ENCODE measurements around the gene RUNX3.

DNA sequence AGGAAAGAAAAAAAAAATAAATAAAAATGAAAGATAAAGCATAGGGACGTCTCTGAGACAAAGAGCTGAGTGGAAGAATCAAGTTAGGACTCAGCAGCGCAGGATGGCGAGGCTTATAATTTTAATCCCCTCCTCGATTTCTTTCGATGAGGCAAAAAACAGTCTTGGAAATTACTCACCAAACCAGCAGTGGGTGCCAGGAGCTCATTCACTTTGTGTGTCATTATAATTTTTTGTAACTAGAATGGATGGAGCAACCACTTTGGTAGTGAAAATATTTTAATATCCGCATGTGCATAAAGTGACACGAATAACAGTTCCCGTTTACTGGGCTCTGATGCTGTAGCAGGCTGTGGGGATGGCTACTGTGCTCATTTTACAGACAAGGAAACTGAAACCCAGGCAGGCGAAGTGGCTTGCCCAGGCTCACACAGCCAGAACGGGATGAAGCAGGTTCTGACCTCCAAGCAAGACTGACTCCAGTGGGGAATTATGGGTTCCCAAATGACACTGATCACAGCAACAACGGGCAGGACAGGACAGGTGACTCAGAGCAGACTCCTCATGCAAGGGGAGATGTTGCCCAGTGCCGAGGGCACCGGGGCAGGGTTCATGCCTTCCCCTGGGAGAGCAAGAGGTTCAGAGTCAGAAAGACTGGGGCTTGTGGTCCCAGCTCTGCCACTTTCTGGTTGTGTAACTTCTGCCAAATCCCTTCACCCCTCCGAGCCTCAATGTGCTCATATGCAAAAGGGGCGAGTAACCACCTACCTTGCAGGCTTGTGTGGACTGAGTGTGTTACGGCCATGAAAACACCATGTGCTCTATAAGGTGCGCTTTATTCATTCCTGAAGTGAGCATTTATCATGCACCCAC lies 63.6 kb downstream of the RUNX3 start:
- no peak for TF ChIP-seq FOXA1 (IDR thresholded peaks at IDR 0.05)
- no peak for TF ChIP-seq TAF1 (conservative IDR thresholded peaks at IDR 0.05)
- TF ChIP-seq, protein P1, sequence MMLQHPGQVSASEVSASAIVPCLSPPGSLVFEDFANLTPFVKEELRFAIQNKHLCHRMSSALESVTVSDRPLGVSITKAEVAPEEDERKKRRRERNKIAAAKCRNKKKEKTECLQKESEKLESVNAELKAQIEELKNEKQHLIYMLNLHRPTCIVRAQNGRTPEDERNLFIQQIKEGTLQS (IDR thresholded peaks at IDR 0.05), result no peak
- TF ChIP-seq, protein P2, sequence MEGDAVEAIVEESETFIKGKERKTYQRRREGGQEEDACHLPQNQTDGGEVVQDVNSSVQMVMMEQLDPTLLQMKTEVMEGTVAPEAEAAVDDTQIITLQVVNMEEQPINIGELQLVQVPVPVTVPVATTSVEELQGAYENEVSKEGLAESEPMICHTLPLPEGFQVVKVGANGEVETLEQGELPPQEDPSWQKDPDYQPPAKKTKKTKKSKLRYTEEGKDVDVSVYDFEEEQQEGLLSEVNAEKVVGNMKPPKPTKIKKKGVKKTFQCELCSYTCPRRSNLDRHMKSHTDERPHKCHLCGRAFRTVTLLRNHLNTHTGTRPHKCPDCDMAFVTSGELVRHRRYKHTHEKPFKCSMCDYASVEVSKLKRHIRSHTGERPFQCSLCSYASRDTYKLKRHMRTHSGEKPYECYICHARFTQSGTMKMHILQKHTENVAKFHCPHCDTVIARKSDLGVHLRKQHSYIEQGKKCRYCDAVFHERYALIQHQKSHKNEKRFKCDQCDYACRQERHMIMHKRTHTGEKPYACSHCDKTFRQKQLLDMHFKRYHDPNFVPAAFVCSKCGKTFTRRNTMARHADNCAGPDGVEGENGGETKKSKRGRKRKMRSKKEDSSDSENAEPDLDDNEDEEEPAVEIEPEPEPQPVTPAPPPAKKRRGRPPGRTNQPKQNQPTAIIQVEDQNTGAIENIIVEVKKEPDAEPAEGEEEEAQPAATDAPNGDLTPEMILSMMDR (IDR thresholded peaks at IDR 0.05; ENCODE audit: low read depth, low read length, missing input control), result no peak
- TF ChIP-seq JUND (IDR thresholded peaks at IDR 0.05), result no peak
- TF ChIP-seq RAD21 (IDR thresholded peaks at IDR 0.05), result no peak
